HepG2 (cell line): ENCODE measurements around the gene PSMB11. TPM values are rescaled to one million over a fixed set of nuclear protein-coding genes. Genes with fewer than 3 reads are reported as not detected.

Experiments used
- ARNT2 ChIP-seq: sonication (generic); formaldehyde crosslinking; IDR thresholded peaks from 2 replicates; pipeline ENCODE4 v1.8.0; 2022; ENCODE audit warnings: mild to moderate bottlenecking, low read depth, missing genetic modification reagents, moderate library complexity
- BRCA1 ChIP-seq: sonication (generic); formaldehyde crosslinking; IDR thresholded peaks from 2 replicates; pipeline ENCODE4 v1.4.0; 2020; ENCODE audit warnings: missing genetic modification reagents
- CSRNP1 ChIP-seq: sonication (generic); formaldehyde crosslinking; IDR thresholded peaks from 2 replicates; pipeline ENCODE4 v1.8.1; 2023; ENCODE audit warnings: mild to moderate bottlenecking, missing genetic modification reagents
- MLX ChIP-seq: IDR thresholded peaks from 2 replicates; pipeline ENCODE4 v1.6.1; 2016
- PAXIP1 ChIP-seq: sonication (generic); formaldehyde crosslinking; conservative IDR thresholded peaks from 2 replicates; pipeline ENCODE4 v1.4.0; 2020; ENCODE audit warnings: mild to moderate bottlenecking, missing genetic modification reagents, moderate library complexity
- RBM22 ChIP-seq: fragments of 200-400 bp; formaldehyde crosslinking; optimal IDR thresholded peaks from 2 replicates; pipeline ENCODE3; 2017; ENCODE audit warnings: mild to moderate bottlenecking, low read length, moderate library complexity
- THAP7 ChIP-seq: sonication (generic); formaldehyde crosslinking; IDR thresholded peaks from 2 replicates; pipeline ENCODE4 v1.8.1; 2023; ENCODE audit warnings: mild to moderate bottlenecking, missing genetic modification reagents
- ZFP36 ChIP-seq: fragments of 150-350 bp; IDR thresholded peaks from 2 replicates; pipeline ENCODE4 v1.6.1; 2018; ENCODE audit warnings: borderline replicate concordance, low read length, low read depth; ENCODE audit not compliant: partially characterized antibody
- ZNF17 ChIP-seq: sonication (generic); formaldehyde crosslinking; IDR thresholded peaks from 2 replicates; pipeline ENCODE4 v1.5.0; 2020; ENCODE audit warnings: mild to moderate bottlenecking, missing genetic modification reagents
- ZNF34 ChIP-seq: sonication (generic); formaldehyde crosslinking; IDR thresholded peaks from 2 replicates; pipeline ENCODE4 v1.4.0; 2020; ENCODE audit warnings: mild to moderate bottlenecking, missing genetic modification reagents, borderline replicate concordance
- ZNF451 ChIP-seq: sonication (generic); formaldehyde crosslinking; IDR thresholded peaks from 2 replicates; pipeline ENCODE4 v1.5.0; 2020; ENCODE audit warnings: mild to moderate bottlenecking, missing genetic modification reagents
- ZNF784 ChIP-seq: sonication (generic); formaldehyde crosslinking; IDR thresholded peaks from 2 replicates; pipeline ENCODE4 v1.5.1; 2020; ENCODE audit warnings: missing genetic modification reagents, mild to moderate bottlenecking, borderline replicate concordance
- polyA plus RNA-seq, 8 experiments: library from polyadenylated mRNA; depleted of rRNA in 3 of 8; stranded (reverse) in 7 of 8; unstranded in 1 of 8; fragments of >200 nt; fragmentation: Illumina TruSeq in 4 of 8; extraction: Trizol in 4 of 8; gene quantifications; 2 replicates each; pipeline versions ENCODE4 v1.2.1 to v1.2.3, GENCODE V29; 2011 to 2016; ENCODE audit warnings: low read depth in 4 of 8, missing spikeins in 1 of 8, mixed read lengths in 1 of 8; ENCODE audit not compliant: insufficient read depth in 1 of 8
- total RNA-seq, 5 experiments: library from RNA; depleted of rRNA; stranded (reverse); fragments of >200 nt; fragmentation: Illumina TruSeq; extraction: Trizol; gene quantifications; 2 replicates each; pipeline ENCODE4 v1.2.3, GENCODE V29; 2016; ENCODE audit warnings: low read depth in 1 of 5

The PSMB11 gene
- total and polyA plus RNA-seq, 2 of the 13 experiments (the other 11 are each of a cell fraction or from before 2014, with no cell fraction given), result not detected

GRCh38 chr14:23034498-23035302 is 7.3 kb upstream of the PSMB11 start, which contains the start of gene PSMB5 (continued):
- TF ChIP-seq PAXIP1 (peak; percentile 56), ZNF34 (CRISPR knock-in tag) (peak; percentile 90; the same call in 1 of the 2 replicates), RBM22 (no peak), BRCA1 (CRISPR knock-in tag) (no peak; the same call in 1 of the 2 replicates), THAP7 (CRISPR knock-in tag) (peak; percentile 12; the same call in 1 of the 2 replicates), ZNF784 (CRISPR knock-in tag) (peak; percentile 70), ARNT2 (CRISPR knock-in tag) (peak; percentile 68; the same call in 1 of the 2 replicates), ZNF17 (no peak), ZNF451 (CRISPR knock-in tag) (peak; percentile 53; the same call in 1 of the 2 replicates), CSRNP1 (CRISPR knock-in tag) (peak; percentile 88), MLX (CRISPR knock-in tag) (no peak), ZFP36 (no peak)
